Stimulated activated CD8-positive, alpha-beta memory T cell treated with anti-CD3 and anti-CD28 coated beads, Interleukin-7, amount 100 ng/mL, for 4 hours (primary cell): ENCODE measurements around the gene CBFB.

Experiments used
- DNase-seq, 2 donors: peaks; one replicate each; pipeline ENCODE4 v3.0.0-alpha.2; 2020; ENCODE audit warnings: low read depth in 2 of 2

Gene CBFB

DNA sequence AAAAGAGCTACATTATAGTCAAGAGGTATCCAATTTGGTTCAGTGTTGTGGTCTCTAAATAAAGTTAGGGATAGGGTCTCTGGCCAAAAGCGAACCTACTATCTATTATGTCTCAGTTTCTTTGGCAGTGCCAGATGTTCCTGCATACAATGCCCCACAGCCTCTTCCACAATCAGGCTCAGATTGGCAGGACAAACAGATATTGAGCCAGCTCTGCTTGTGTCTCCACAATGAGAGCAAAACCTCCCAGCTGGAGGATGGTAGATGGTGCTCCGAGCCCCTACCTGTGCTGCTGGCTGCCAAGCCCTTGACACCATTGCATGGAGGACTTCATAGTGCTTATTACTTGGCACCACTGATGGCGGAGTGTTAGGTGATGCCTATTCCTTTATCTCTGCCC, 100.5 kb downstream of the CBFB start:
- DNase-seq = no peak

DNA sequence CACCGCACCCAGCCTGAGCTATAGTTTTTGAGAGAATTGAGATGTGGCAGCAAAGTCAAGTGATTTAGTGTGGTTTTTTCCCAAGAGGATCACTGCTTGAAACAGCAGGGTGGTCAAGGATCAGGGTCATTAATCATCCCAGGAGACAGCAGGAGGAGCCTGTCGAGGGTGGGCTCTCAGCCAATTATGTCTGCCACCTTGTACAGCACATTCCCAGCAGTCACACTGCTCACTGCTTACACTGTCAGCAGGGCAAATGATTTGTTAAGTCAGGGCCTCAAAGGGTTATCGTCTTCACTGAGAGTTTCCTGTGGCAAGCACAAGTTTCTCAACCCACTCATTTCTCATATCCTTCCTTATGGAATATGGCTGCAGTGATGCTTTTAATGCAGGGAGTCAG, 108.7 kb downstream of the CBFB start:
- DNase-seq = no peak

DNA sequence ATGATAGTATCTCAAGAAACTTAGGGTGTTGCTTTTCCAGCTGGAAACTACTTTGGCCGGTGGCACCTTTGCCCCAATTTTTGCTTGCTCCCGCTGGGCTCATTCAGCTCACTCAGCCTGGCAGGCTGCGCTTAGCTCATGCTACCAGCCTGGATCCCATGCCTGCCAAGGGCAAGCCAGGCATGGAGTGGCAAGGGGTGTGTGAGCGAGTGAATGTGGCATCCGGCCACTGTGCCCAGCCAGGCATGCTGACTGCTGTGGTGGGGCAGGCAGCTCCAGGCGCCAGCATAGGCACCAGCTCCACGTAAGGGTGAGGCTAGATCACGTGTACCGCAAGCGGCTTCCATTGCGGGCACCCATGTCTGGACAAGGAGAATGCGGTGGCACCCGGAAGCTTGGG, 112.4 kb downstream of the CBFB start:
- DNase-seq = no peak

- DNase-seq = no peak
Observed at GRCh38 chr16:67142342-67142741, 113.4 kb downstream of the CBFB start.

GRCh38 chr16:67144943-67145342, 116.0 kb downstream of the CBFB start:
- DNase-seq = no peak

DNA sequence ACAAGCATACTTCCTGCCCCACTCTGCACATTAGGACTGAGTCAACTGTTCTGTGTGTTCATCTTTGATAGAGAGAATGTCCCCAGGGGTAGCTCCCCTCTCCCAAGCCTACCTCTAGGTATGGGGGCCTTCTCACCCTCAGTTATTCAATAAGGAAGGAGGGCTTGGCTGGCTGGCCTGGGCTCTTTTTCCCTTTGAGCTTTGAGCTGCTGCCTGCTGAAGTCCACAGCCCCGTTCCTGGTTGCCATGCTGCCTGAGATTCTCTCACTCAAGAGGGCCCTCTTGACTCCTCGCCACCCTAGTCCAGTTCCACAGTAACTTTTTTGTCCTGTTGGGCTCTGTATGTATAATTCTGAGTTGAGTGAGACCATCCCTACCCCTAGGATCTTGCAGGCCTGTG, 116.8 kb downstream of the CBFB start:
- DNase-seq = no peak

- no peak for DNase-seq
Observed at GRCh38 chr16:67146523-67147357, 117.8 kb downstream of the CBFB start.

DNA sequence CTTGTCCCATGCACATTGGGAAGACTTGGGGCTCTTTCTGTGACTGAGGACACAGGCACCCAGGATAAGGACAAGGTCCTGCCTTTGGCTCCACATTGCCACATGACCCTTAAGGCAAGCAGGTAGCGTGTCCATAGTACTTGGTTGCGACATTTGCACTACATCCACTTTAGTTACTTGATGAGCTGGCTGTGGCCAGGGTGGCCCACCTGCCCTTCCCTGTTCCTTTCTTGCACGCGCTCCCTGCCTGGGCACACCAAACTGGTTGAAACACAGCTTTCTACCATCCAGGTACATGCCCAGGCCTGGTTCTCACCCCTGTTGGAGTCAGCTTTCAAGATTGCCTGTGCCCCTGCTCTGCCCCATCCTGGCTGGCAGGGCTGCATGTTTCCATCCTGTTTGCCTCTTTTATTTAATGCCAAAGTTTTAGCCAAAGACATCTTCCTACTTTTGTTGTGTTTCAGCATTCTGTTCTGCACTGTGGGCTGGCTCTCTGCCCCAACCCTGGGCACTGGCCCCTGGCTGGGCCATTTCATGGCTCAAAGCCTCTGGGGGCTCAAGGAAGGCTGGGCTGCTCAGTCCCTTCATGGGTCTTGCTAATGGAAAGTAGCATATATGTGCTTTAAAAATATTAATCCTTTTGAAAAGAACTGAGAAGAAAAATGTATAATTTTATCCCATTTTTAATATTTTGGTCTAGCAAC, 118.6 kb downstream of the CBFB start:
- no peak for DNase-seq

DNA sequence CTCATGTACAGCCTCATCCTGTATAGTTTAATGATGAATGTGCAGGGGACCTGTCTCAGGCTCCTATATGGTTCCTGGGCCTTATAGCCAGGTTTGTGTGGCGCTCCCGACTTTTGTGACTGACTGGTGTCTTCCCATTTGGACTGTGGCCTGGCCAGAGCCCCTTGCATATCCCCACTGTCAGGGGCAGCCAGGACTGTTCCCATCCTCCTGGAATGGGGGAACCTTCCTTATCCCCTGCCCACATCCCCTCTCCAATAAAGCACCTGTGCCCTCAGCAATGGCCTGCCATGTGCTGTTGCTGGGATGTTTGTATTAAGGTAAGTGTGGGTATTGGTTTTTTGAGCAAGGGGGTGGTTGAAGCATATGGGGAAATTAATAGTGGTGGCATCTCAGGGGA, 119.3 kb downstream of the CBFB start:
- DNase-seq = no peak

- DNase-seq = no peak
Observed at GRCh38 chr16:67148656-67149275, 119.8 kb downstream of the CBFB start.

DNA sequence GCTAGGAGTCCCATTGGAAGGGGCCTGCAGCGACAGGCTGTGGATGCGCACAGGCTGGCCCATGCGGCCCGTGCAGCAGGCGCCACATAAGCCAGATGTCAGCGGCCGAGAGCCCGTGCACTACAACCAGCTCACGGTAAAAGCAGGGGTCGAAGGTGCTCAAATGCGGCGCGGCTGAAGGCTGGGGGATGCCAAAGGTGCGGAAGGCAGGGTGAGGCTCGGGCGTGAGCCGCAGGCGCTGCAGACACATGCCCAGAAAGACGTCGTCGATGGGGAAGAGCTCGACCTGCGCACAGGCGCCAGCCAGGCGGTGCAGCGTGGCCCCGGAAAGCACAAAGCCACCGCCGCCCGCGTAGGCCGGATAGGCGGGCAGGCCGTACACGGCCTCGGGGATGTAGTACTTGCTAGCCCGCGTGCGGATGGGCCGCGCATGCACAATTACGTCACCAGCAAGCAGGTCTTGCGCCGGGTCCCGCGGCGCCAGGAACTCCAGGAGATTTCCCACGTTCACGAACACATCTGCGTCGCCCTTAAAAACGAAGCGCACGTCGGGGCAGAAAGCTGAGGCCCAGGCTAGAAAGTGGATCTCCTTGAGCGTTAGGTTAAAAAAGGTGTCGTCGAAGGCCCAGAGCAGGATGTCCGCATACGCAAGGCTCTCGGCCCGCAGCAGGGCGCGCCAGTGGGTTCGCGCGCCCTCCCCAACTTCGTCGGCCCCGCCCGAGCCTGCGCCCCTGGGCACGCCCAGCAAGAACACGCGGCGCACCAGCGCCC, 120.5 kb downstream of the CBFB start:
- no peak for DNase-seq

DNA sequence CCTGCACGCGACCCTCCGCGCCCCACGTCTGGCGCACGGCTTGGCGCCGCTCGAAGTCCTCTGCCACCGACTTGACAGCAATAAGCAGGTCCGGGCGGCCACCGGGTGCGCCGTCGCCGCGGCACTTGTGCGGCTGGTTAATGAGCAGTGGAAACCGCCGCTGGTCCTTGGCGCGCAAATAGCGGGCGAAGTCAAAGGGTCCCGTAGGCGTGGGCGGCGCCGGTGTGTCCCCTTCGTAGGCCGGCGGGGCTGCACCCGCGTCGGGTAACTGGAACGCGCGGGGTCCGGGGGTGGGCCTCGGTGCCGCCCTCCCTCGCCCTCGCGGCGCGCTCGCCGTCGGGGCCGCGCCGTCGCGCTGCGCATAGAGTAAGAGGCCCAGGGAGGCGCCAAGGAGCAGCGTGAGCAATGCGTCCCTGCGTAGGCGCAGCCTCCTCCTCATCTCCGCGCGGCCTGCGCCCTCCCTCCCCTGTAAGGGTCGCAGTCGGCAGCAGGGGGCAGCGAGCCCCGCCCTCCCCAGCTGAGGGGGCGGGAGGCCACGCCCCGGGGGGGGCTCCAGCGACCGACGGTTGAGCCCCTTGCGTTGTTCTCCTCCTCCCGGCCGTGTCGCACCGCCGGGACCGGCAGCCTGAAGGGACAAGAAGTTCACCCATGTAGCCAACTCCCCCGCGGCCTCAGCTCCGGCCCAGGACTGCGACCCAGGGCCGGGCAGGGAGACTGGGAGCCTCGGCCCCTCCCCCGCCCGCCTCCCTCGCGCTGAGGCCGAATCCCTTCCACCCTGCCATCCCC, 121.3 kb downstream of the CBFB start:
- peak; percentile 34 to 66 for DNase-seq
